H9 (cell line): ENCODE measurements around the gene MED25. TPM values are rescaled to one million over a fixed set of nuclear protein-coding genes. Genes with fewer than 3 reads are reported as not detected.
A peak's percentile ranks its signal among the peaks of the same experiment; 100 is the strongest.

ENCODE experiments used
- DNase-seq: peaks from one replicate; pipeline ENCODE4 v3.0.0-alpha.2; 2017
- H2AFZ ChIP-seq: one replicate; pipeline ENCODE4 v1.6.1; 2013; ENCODE audit warnings: mild to moderate bottlenecking, low read length, control low read depth, moderate library complexity
- H2AK5ac ChIP-seq: 2 replicates; pipeline ENCODE4 v1.6.1; 2013; ENCODE audit warnings: low read length, control low read depth, mixed read lengths; ENCODE audit not compliant: insufficient read length
- H2BK120ac ChIP-seq: one replicate; pipeline ENCODE4 v1.6.1; 2013; ENCODE audit warnings: low read depth, mild to moderate bottlenecking, low read length, control low read depth, inconsistent platforms; ENCODE audit not compliant: poor library complexity, severe bottlenecking
- H2BK12ac ChIP-seq: 2 replicates; pipeline ENCODE4 v1.6.1; 2013; ENCODE audit warnings: low read length, control low read depth, mixed read lengths, low read depth; ENCODE audit not compliant: insufficient read length
- H2BK15ac ChIP-seq: 2 replicates; pipeline ENCODE4 v1.6.1; 2013; ENCODE audit warnings: low read depth, low read length, control low read depth
- H2BK20ac ChIP-seq: one replicate; pipeline ENCODE4 v1.6.1; 2013; ENCODE audit warnings: low read depth, mild to moderate bottlenecking, low read length, control low read depth, inconsistent platforms; ENCODE audit not compliant: poor library complexity, severe bottlenecking
- H2BK5ac ChIP-seq: 2 replicates; pipeline ENCODE4 v1.6.1; 2013; ENCODE audit warnings: low read length, control low read depth, mixed read lengths; ENCODE audit not compliant: insufficient read length
- H3K14ac ChIP-seq: 2 replicates; pipeline ENCODE4 v1.6.1; 2013; ENCODE audit warnings: low read length, control low read depth; ENCODE audit not compliant: insufficient read depth
- H3K18ac ChIP-seq: 2 replicates; pipeline ENCODE4 v1.6.1; 2013; ENCODE audit warnings: low read depth, mild to moderate bottlenecking, mixed read lengths, low read length, control low read depth; ENCODE audit not compliant: insufficient read length
- H3K23ac ChIP-seq: 2 replicates; pipeline ENCODE4 v1.6.1; 2013; ENCODE audit warnings: low read length, control low read depth, mixed read lengths, low read depth; ENCODE audit not compliant: insufficient read length
- H3K23me2 ChIP-seq: 2 replicates; pipeline ENCODE4 v1.6.1; 2013; ENCODE audit warnings: low read depth, mild to moderate bottlenecking, mixed read lengths, low read length, control low read depth; ENCODE audit not compliant: insufficient read length, poor library complexity, severe bottlenecking
- H3K27ac ChIP-seq: 2 replicates; pipeline ENCODE4 v1.5.1; 2013; ENCODE audit warnings: low read length, control low read depth, mixed read lengths, low read depth; ENCODE audit not compliant: insufficient read length
- H3K27me3 ChIP-seq: 2 replicates; pipeline ENCODE4 v1.6.1; 2013; ENCODE audit warnings: low read length, control low read depth, inconsistent platforms; ENCODE audit not compliant: insufficient read depth
- H3K4ac ChIP-seq: 2 replicates; pipeline ENCODE4 v1.6.1; 2013; ENCODE audit warnings: low read depth, mild to moderate bottlenecking, control low read depth, inconsistent platforms, low read length, moderate library complexity
- H3K4me1 ChIP-seq: 2 replicates; pipeline ENCODE4 v1.6.1; 2013; ENCODE audit warnings: low read length, control low read depth, inconsistent platforms; ENCODE audit not compliant: insufficient read depth
- H3K4me2 ChIP-seq: 2 replicates; pipeline ENCODE4 v1.6.1; 2013; ENCODE audit warnings: low read length, control low read depth, mixed read lengths; ENCODE audit not compliant: insufficient read length, insufficient read depth
- H3K56ac ChIP-seq: 2 replicates; pipeline ENCODE4 v1.6.1; 2013; ENCODE audit warnings: low read depth, mild to moderate bottlenecking, mixed read lengths, low read length, control low read depth; ENCODE audit not compliant: insufficient read length
- H3K79me1 ChIP-seq: 2 replicates; pipeline ENCODE4 v1.6.1; 2013; ENCODE audit warnings: low read depth, mild to moderate bottlenecking, moderate library complexity, low read length, control low read depth, inconsistent platforms; ENCODE audit not compliant: insufficient read depth, poor library complexity, severe bottlenecking
- H3K79me2 ChIP-seq: 2 replicates; pipeline ENCODE4 v1.6.1; 2013; ENCODE audit warnings: low read length, control low read depth, inconsistent platforms; ENCODE audit not compliant: insufficient read depth
- H3K9ac ChIP-seq: 2 replicates; pipeline ENCODE4 v1.6.1; 2013; ENCODE audit warnings: low read length, control low read depth, mixed read lengths; ENCODE audit not compliant: insufficient read length; ENCODE audit errors: extremely low read depth
- H3K9me3 ChIP-seq: one replicate; pipeline ENCODE4 v1.6.1; 2013; ENCODE audit warnings: low read depth, low read length, inconsistent platforms; ENCODE audit not compliant: control insufficient read depth
- H3T11ph ChIP-seq: one replicate; pipeline ENCODE4 v1.6.1; 2013; ENCODE audit warnings: mild to moderate bottlenecking, low read length, control low read depth, inconsistent platforms
- H4K20me1 ChIP-seq: one replicate; pipeline ENCODE4 v1.6.1; 2013; ENCODE audit not compliant: control insufficient read depth, insufficient read length, insufficient read depth
- H4K5ac ChIP-seq: 2 replicates; pipeline ENCODE4 v1.6.1; 2013; ENCODE audit warnings: low read depth, mild to moderate bottlenecking, mixed read lengths, low read length, control low read depth; ENCODE audit not compliant: insufficient read length
- H4K8ac ChIP-seq: replicated peaks from 2 replicates; pipeline ENCODE4 v1.6.1; 2013; ENCODE audit warnings: low read length, control low read depth, mixed read lengths, low read depth; ENCODE audit not compliant: insufficient read length
- H4K91ac ChIP-seq: 2 replicates; pipeline ENCODE4 v1.6.1; 2013; ENCODE audit warnings: low read depth, mild to moderate bottlenecking, moderate library complexity, mixed read lengths, low read length, control low read depth; ENCODE audit not compliant: insufficient read length
- H3K27ac Mint-ChIP-seq, 3 experiments: 2 replicates in 2 of 3; 3 replicates in 1 of 3; pipeline ENCODE4 v1.8.0; 2020 to 2021; ENCODE audit warnings: mixed read lengths in 3 of 3, mild to moderate bottlenecking in 1 of 3, moderate library complexity in 1 of 3
- H3K27me3 Mint-ChIP-seq: 2 replicates; pipeline ENCODE4 v1.8.0; 2021; ENCODE audit warnings: low read depth, mild to moderate bottlenecking, moderate library complexity, mixed read lengths
- H3K36me3 Mint-ChIP-seq, 3 experiments: 2 replicates in 2 of 3; 3 replicates in 1 of 3; pipeline ENCODE4 v1.8.0; 2020 to 2021; ENCODE audit warnings: low read depth in 3 of 3, mixed read lengths in 3 of 3; ENCODE audit not compliant: insufficient read depth in 1 of 3
- H3K4me1 Mint-ChIP-seq, 2 experiments: 2 replicates each; pipeline ENCODE4 v1.8.0; 2020; ENCODE audit warnings: mixed read lengths in 2 of 2
- H3K4me3 Mint-ChIP-seq, 2 experiments: 2 replicates in 1 of 2; 3 replicates in 1 of 2; pipeline ENCODE4 v1.8.0; 2020 to 2021; ENCODE audit warnings: mild to moderate bottlenecking in 2 of 2, mixed read lengths in 2 of 2, moderate library complexity in 1 of 2
- H3K9me3 Mint-ChIP-seq, 2 experiments: 2 replicates in 1 of 2; 3 replicates in 1 of 2; pipeline ENCODE4 v1.8.0; 2020; ENCODE audit warnings: mild to moderate bottlenecking in 2 of 2, mixed read lengths in 2 of 2, moderate library complexity in 1 of 2
- CTCF ChIP-seq: fragments of 200-600 bp; sonication (generic); conservative IDR thresholded peaks from 3 replicates; pipeline ENCODE4 v1.8.0; 2021; ENCODE audit warnings: antibody characterized with exemption, mild to moderate bottlenecking
- WGBS: extraction: QIAGEN DNeasy Blood & Tissue Kit; methylation state at CpG from one replicate; pipeline ENCODE4 v1.1.7; 2013; ENCODE audit warnings: missing lambda C conversion rate, low lambda C conversion rate, mixed read lengths; ENCODE audit not compliant: insufficient read length; ENCODE audit errors: extremely low coverage; 5-methylcytosine and 5-hydroxymethylcytosine counted together
- total RNA-seq: library from RNA; stranded (reverse); gene quantifications from 2 replicates; pipeline ENCODE4 v1.2.1, GENCODE V29; 2021

Gene MED25
- total RNA-seq, 1 experiment from 2014 or later: 77.5 TPM

GRCh38 chr19:49850221-49850486, 32.1 kb downstream of the MED25 start:
- Histone ChIP-seq H3K27me3 (no peaks in the 10 kb centered on the region), H3K18ac (no peak overlapping the region), H3K23ac (no peak overlapping the region), H3K14ac (no peak overlapping the region), H3K4me2 (peak overlapping the region; percentile 65), H3K4ac (no peak overlapping the region), H2AK5ac (no peak overlapping the region), H2BK20ac (no peak overlapping the region), H3K4me1 (no peaks in the 10 kb centered on the region; the same call in 1 of the 2 replicates), H2BK120ac (no peak overlapping the region), H3K9me3 (no peaks in the 10 kb centered on the region), H4K20me1 (peaks cover 3% of the 10 kb centered on the region), H3K27ac (no peak overlapping the region), H3K23me2 (peaks cover 10% of the 10 kb centered on the region), H3K9ac (peak overlapping the region; percentile 66), H2BK5ac (no peak overlapping the region), H4K8ac (no peak overlapping the region), H4K91ac (no peak overlapping the region), H3T11ph (no peak overlapping the region), H2AFZ (no peak overlapping the region), H3K79me1 (peaks cover 11% of the 10 kb centered on the region), H4K5ac (no peak overlapping the region), H3K56ac (no peak overlapping the region), H3K79me2 (peaks cover 9% of the 10 kb centered on the region; the same call in 1 of the 2 replicates), H2BK12ac (no peak overlapping the region), H2BK15ac (no peak overlapping the region)
- Mint-ChIP-seq H3K27ac (peak overlapping the region in 2 of 3 experiments; percentile 77 to 89; a peak in 4 of 7 replicates), H3K36me3 (peaks cover 25 to 37% (median 29%) of the 10 kb centered on the region in 3 experiments), H3K4me3 (peak overlapping the region; percentile 81 to 90), H3K9me3 (peaks cover 0 to 4% of the 10 kb centered on the region in 2 experiments; a peak in 2 of 5 replicates), H3K4me1 (peaks cover 22 to 27% of the 10 kb centered on the region in 2 experiments), H3K27me3 (no peaks in the 10 kb centered on the region; the same call in 1 of the 2 replicates)
- no CpG with 5 or more reads among the region's 12 CpGs for WGBS
- no peak for DNase-seq
- TF ChIP-seq CTCF: no peak
